IMR-90 (cell line): ENCODE data around the gene ZFPM1. TPM values are rescaled to one million over a fixed set of nuclear protein-coding genes. Genes with fewer than 3 reads are reported as not detected.

Experiments
- ATAC-seq: fragments of 200-7000 bp; cut with Tn5 transposase; 2 replicates; pipeline ENCODE4 v1.9.1; 2020; ENCODE audit warnings: low read depth, mild to moderate bottlenecking, moderate library complexity
- BruUV-seq: library from RNA; stranded (reverse); fragments of 400-500 nt; replicated peaks from 2 replicates; lab custom pipeline; 2021; lab: Mats Ljungman, UMichigan
- CTCF ChIA-PET: fragments of 300-600 bp; formaldehyde crosslinking; extraction: SDS; loops from one replicate; lab custom pipeline; 2021; ENCODE audit warnings: antibody characterized with exemption; lab: Yijun Ruan, JAX
- POLR2A ChIA-PET: fragments of 300-600 bp; sonication (Branson Sonifier 250); formaldehyde crosslinking; loops from one replicate; lab custom pipeline; 2022; ENCODE audit warnings: antibody characterized with exemption; ENCODE audit not compliant: unreplicated experiment; lab: Charles Lee
- DNase-seq: peaks from one replicate; pipeline ENCODE4 v3.0.0; 2013
- H2AFZ ChIP-seq: replicated peaks from 2 replicates; pipeline ENCODE3; 2013; ENCODE audit warnings: low read length, mild to moderate bottlenecking; ENCODE audit not compliant: poor library complexity
- H2AK5ac ChIP-seq: 2 replicates; pipeline ENCODE4 v1.6.1; 2013; ENCODE audit warnings: low read depth, low read length, inconsistent platforms
- H2AK9ac ChIP-seq: replicated peaks from 2 replicates; pipeline ENCODE3; 2013; ENCODE audit warnings: mild to moderate bottlenecking, low read depth, low read length, moderate library complexity; ENCODE audit not compliant: poor library complexity
- H2BK120ac ChIP-seq: 2 replicates; pipeline ENCODE4 v1.6.1; 2013; ENCODE audit warnings: low read depth, low read length, inconsistent platforms
- H2BK15ac ChIP-seq: 3 replicates; pipeline ENCODE4 v1.6.1; 2013; ENCODE audit warnings: low read depth, low read length, inconsistent platforms
- H2BK20ac ChIP-seq: 2 replicates; pipeline ENCODE4 v1.6.1; 2013; ENCODE audit warnings: low read depth, mild to moderate bottlenecking, inconsistent platforms, low read length, moderate library complexity
- H2BK5ac ChIP-seq: 2 replicates; pipeline ENCODE4 v1.6.1; 2013; ENCODE audit warnings: mild to moderate bottlenecking, low read depth, low read length, inconsistent platforms; ENCODE audit not compliant: poor library complexity, severe bottlenecking
- H3K14ac ChIP-seq: replicated peaks from 2 replicates; pipeline ENCODE4 v1.6.1; 2013; ENCODE audit warnings: low read depth, low read length, inconsistent platforms
- H3K18ac ChIP-seq: 2 replicates; pipeline ENCODE4 v1.6.1; 2013; ENCODE audit warnings: low read depth, low read length, control low read depth
- H3K23ac ChIP-seq: 2 replicates; pipeline ENCODE4 v1.6.1; 2013; ENCODE audit warnings: low read depth, low read length, inconsistent platforms
- H3K27ac ChIP-seq: 2 replicates; pipeline ENCODE4 v1.5.1; 2013; ENCODE audit warnings: mild to moderate bottlenecking, control low read depth, low read length; ENCODE audit not compliant: insufficient read depth
- H3K27me3 ChIP-seq: 2 replicates; pipeline ENCODE4 v1.6.1; 2013; ENCODE audit warnings: low read length; ENCODE audit not compliant: control insufficient read depth, insufficient read depth
- H3K36me3 ChIP-seq: 2 replicates; pipeline ENCODE4 v1.6.1; 2013; ENCODE audit warnings: low read length, mixed read lengths; ENCODE audit not compliant: control insufficient read depth, insufficient read depth
- H3K4ac ChIP-seq: 2 replicates; pipeline ENCODE4 v1.6.1; 2013; ENCODE audit warnings: low read depth, low read length, inconsistent platforms
- H3K4me1 ChIP-seq: 2 replicates; pipeline ENCODE4 v1.6.1; 2013; ENCODE audit warnings: low read length, mixed read lengths; ENCODE audit not compliant: control insufficient read depth, insufficient read depth
- H3K4me2 ChIP-seq: 2 replicates; pipeline ENCODE4 v1.6.1; 2013; ENCODE audit warnings: low read depth, mild to moderate bottlenecking, control low read depth, low read length, moderate library complexity
- H3K4me3 ChIP-seq: 2 replicates; pipeline ENCODE4 v1.5.1; 2013; ENCODE audit warnings: low read depth, mild to moderate bottlenecking, control low read depth, low read length, moderate library complexity; ENCODE audit not compliant: insufficient read depth
- H3K56ac ChIP-seq: 2 replicates; pipeline ENCODE4 v1.6.1; 2013; ENCODE audit warnings: low read length, inconsistent platforms; ENCODE audit not compliant: insufficient read depth; ENCODE audit errors: extremely low read depth
- H3K79me1 ChIP-seq, 2 experiments: 2 replicates each; pipeline ENCODE4 v1.6.1; 2013; ENCODE audit warnings: low read length in 2 of 2, inconsistent platforms in 1 of 2, low read depth in 1 of 2
- H3K9ac ChIP-seq: 2 replicates; pipeline ENCODE4 v1.6.1; 2013; ENCODE audit warnings: low read depth, low read length, control low read depth
- H3K9me1 ChIP-seq: 2 replicates; pipeline ENCODE4 v1.6.1; 2013; ENCODE audit warnings: low read length, inconsistent platforms; ENCODE audit not compliant: insufficient read depth
- H3K9me3 ChIP-seq: 2 replicates; pipeline ENCODE4 v1.6.1; 2013; ENCODE audit warnings: low read length; ENCODE audit not compliant: control insufficient read depth, insufficient read depth
- H4K20me1 ChIP-seq: 2 replicates; pipeline ENCODE4 v1.6.1; 2013; ENCODE audit warnings: low read length, inconsistent platforms; ENCODE audit not compliant: insufficient read depth
- H4K5ac ChIP-seq: 2 replicates; pipeline ENCODE4 v1.6.1; 2013; ENCODE audit warnings: mild to moderate bottlenecking, low read depth, low read length, control low read depth
- H4K8ac ChIP-seq, 2 experiments: 2 replicates each; pipeline ENCODE4 v1.6.1; 2013; ENCODE audit warnings: low read depth in 2 of 2, low read length in 2 of 2, control low read depth in 1 of 2, inconsistent platforms in 1 of 2
- H4K91ac ChIP-seq: 2 replicates; pipeline ENCODE4 v1.6.1; 2013; ENCODE audit warnings: low read depth, low read length, inconsistent platforms; ENCODE audit not compliant: insufficient read depth
- BHLHE40 ChIP-seq: fragments of 150-350 bp; IDR thresholded peaks from 2 replicates; pipeline ENCODE4 v1.6.1; 2016; ENCODE audit warnings: mild to moderate bottlenecking, low read depth, low read length
- CHD1 ChIP-seq: IDR thresholded peaks from 2 replicates; pipeline ENCODE4 v1.6.1; 2012; ENCODE audit warnings: low read depth, low read length, improper control_type of control experiment
- MAFK ChIP-seq: IDR thresholded peaks from 2 replicates; pipeline ENCODE4 v1.6.1; 2012; ENCODE audit warnings: low read depth, low read length, improper control_type of control experiment
- MAZ ChIP-seq: IDR thresholded peaks from 2 replicates; pipeline ENCODE4 v1.6.1; 2012; ENCODE audit warnings: low read depth, mild to moderate bottlenecking, low read length, improper control_type of control experiment, moderate library complexity, borderline replicate concordance
- NFE2L2 ChIP-seq: fragments of 150-350 bp; IDR thresholded peaks from 2 replicates; pipeline ENCODE4 v1.6.1; 2016; ENCODE audit warnings: low read depth, mild to moderate bottlenecking, low read length
- POLR2A ChIP-seq: IDR thresholded peaks from 2 replicates; pipeline ENCODE4 v1.6.1; 2012; ENCODE audit warnings: mild to moderate bottlenecking, low read depth, low read length
- RAD21 ChIP-seq: IDR thresholded peaks from 2 replicates; pipeline ENCODE4 v1.6.1; 2012; ENCODE audit warnings: low read length, improper control_type of control experiment
- RCOR1 ChIP-seq: IDR thresholded peaks from 2 replicates; pipeline ENCODE4 v1.6.1; 2012; ENCODE audit warnings: mild to moderate bottlenecking, low read length, improper control_type of control experiment; ENCODE audit not compliant: insufficient replicate concordance
- RFX5 ChIP-seq: IDR thresholded peaks from 2 replicates; pipeline ENCODE4 v1.8.0; 2012; ENCODE audit warnings: low read depth, mild to moderate bottlenecking, low read length, moderate library complexity
- WGBS, 2 experiments: methylation state at CpG; one replicate each; pipeline versions ENCODE4 v1.1.5 to v1.1.7; 2013; ENCODE audit warnings: missing lambda C conversion rate in 2 of 2; ENCODE audit not compliant: insufficient read length in 1 of 2; ENCODE audit errors: extremely low coverage in 2 of 2; 5-methylcytosine and 5-hydroxymethylcytosine counted together
- dilution Hi-C: fragments of 300-500 bp; cut with HindIII; formaldehyde crosslinking; loops from one replicate; pipeline ENCODE4 v1.14.3; 2018; ENCODE audit warnings: low sequenced_read_pairs; ENCODE audit not compliant: unreplicated experiment
- in situ Hi-C: fragments of 300-500 bp; cut with MboI; formaldehyde crosslinking; loops from 3 replicates; pipeline ENCODE4 v1.14.3; 2019; ENCODE audit warnings: low sequenced_read_pairs, inconsistent platforms, mixed read lengths
- intact Hi-C: fragments of 100-400 bp; cut with micrococcal nuclease; formaldehyde crosslinking; loops from 2 replicates; pipeline ENCODE4 v1.10.0; 2022
- polyA plus RNA-seq, 3 experiments: library from polyadenylated mRNA; depleted of rRNA; stranded (reverse); fragments of >200 nt; gene quantifications; 2 replicates each; pipeline ENCODE4 v1.2.3, GENCODE V29; 2012; ENCODE audit warnings: low replicate concordance in 1 of 3
- total RNA-seq: library from RNA; depleted of rRNA; stranded (reverse); fragments of >200 nt; gene quantifications from 2 replicates; pipeline ENCODE4 v1.2.3, GENCODE V29; 2012
- TF ChIP-seq, protein P1 (sequence below): fragments of 150-350 bp; IDR thresholded peaks from 2 replicates; pipeline ENCODE4 v1.6.1; 2016; ENCODE audit warnings: low read depth, mild to moderate bottlenecking, low read length, moderate library complexity, borderline replicate concordance
- TF ChIP-seq, protein P2 (sequence below): conservative IDR thresholded peaks from 2 replicates; pipeline ENCODE4 v1.5.1; 2012; ENCODE audit warnings: mild to moderate bottlenecking, low read depth, low read length, improper control_type of control experiment
- TF ChIP-seq, protein P3 (sequence below): fragments of 150-350 bp; IDR thresholded peaks from 2 replicates; pipeline ENCODE4 v1.6.1; 2017; ENCODE audit warnings: mild to moderate bottlenecking, antibody characterized with exemption, low read length, low read depth

Gene ZFPM1
- total and polyA plus RNA-seq, 2 of the 4 experiments (the other 2 are of a cell fraction) = 0.36 to 1.1 TPM

DNA sequence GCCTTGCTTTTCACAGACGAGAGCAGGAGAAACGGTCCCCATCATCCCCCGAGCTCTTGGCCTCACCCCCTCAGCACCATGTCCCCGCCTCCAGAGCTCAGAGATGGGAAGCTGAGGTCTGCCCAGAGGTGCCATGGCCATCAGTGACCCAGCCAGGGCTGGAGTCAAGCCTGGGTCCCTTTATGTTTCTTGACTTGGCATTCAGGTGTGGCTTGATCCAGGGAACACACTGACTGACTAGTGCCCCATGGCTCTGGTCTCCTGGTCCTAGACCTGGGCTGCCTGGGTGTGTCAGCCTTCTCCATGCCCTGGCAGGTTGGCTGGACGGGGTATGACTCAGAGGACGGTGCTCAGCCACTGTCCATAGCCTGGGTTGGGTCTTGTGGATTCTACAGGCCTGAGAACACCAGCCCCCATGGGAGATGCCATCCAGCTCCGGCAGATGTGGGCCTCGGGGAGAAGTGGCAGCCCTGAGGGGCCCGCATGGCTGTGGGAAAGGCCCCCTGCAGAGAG lies 54.2 kb downstream of the ZFPM1 start:
- no peak overlapping the region for H2BK15ac ChIP-seq
- ATAC-seq (no peak), DNase-seq (no peak)
- intact Hi-C loops (no loop called here), in situ Hi-C loops (no loop called here), dilution Hi-C loops (no loop called here)
- TF ChIP-seq MAZ (no peak), CHD1 (no peak), NFE2L2 (no peak), RAD21 (no peak), RCOR1 (no peak), RFX5 (no peak), BHLHE40 (no peak), POLR2A (no peak), MAFK (no peak)
- TF ChIP-seq, protein P1, sequence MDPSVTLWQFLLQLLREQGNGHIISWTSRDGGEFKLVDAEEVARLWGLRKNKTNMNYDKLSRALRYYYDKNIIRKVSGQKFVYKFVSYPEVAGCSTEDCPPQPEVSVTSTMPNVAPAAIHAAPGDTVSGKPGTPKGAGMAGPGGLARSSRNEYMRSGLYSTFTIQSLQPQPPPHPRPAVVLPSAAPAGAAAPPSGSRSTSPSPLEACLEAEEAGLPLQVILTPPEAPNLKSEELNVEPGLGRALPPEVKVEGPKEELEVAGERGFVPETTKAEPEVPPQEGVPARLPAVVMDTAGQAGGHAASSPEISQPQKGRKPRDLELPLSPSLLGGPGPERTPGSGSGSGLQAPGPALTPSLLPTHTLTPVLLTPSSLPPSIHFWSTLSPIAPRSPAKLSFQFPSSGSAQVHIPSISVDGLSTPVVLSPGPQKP = no peak
- TF ChIP-seq, protein P2, sequence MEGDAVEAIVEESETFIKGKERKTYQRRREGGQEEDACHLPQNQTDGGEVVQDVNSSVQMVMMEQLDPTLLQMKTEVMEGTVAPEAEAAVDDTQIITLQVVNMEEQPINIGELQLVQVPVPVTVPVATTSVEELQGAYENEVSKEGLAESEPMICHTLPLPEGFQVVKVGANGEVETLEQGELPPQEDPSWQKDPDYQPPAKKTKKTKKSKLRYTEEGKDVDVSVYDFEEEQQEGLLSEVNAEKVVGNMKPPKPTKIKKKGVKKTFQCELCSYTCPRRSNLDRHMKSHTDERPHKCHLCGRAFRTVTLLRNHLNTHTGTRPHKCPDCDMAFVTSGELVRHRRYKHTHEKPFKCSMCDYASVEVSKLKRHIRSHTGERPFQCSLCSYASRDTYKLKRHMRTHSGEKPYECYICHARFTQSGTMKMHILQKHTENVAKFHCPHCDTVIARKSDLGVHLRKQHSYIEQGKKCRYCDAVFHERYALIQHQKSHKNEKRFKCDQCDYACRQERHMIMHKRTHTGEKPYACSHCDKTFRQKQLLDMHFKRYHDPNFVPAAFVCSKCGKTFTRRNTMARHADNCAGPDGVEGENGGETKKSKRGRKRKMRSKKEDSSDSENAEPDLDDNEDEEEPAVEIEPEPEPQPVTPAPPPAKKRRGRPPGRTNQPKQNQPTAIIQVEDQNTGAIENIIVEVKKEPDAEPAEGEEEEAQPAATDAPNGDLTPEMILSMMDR = no peak
- TF ChIP-seq, protein P3, sequence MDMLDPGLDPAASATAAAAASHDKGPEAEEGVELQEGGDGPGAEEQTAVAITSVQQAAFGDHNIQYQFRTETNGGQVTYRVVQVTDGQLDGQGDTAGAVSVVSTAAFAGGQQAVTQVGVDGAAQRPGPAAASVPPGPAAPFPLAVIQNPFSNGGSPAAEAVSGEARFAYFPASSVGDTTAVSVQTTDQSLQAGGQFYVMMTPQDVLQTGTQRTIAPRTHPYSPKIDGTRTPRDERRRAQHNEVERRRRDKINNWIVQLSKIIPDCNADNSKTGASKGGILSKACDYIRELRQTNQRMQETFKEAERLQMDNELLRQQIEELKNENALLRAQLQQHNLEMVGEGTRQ = no peak
- H3K4me3 ChIP-seq = no peak overlapping the region
- H3K9me3 ChIP-seq = no peaks in the 10 kb centered on the region
- H4K5ac ChIP-seq = no peak overlapping the region
- H4K20me1 ChIP-seq = peaks cover 7% of the 10 kb centered on the region
- peaks cover 1% of the 10 kb centered on the region; the same call in 1 of the 2 replicates for H3K36me3 ChIP-seq
- no peak overlapping the region for H4K91ac ChIP-seq
- H2AK5ac ChIP-seq = no peak overlapping the region
- H2BK120ac ChIP-seq = no peak overlapping the region
- H3K18ac ChIP-seq = no peak overlapping the region
- H3K56ac ChIP-seq = no peak overlapping the region
- BruUV-seq = no TSS peak
- H3K79me1 ChIP-seq = no peaks in the 10 kb centered on the region
- CTCF ChIA-PET = no interaction called here
- no peak overlapping the region for H3K14ac ChIP-seq
- no peak overlapping the region for H2BK5ac ChIP-seq
- H2BK20ac ChIP-seq = no peak overlapping the region
- no peaks in the 10 kb centered on the region for H3K27me3 ChIP-seq
- no peak overlapping the region for H3K4ac ChIP-seq
- H3K9me1 ChIP-seq = no peaks in the 10 kb centered on the region
- no peak overlapping the region for H3K4me2 ChIP-seq
- H3K9ac ChIP-seq = no peak overlapping the region
- no peak overlapping the region for H3K27ac ChIP-seq
- no peak overlapping the region for H2AK9ac ChIP-seq
- no peaks in the 10 kb centered on the region for H3K4me1 ChIP-seq
- no peak overlapping the region for H2AFZ ChIP-seq
- H4K8ac ChIP-seq = no peak overlapping the region
- POLR2A ChIA-PET = no interaction called here
- H3K23ac ChIP-seq = no peak overlapping the region
- 92% methylated on average over 6 of the region's 9 CpGs; no CpG with 5 or more reads in 1 of the 2 experiments for WGBS, 2 experiments
